IPS-15b (cell line): ENCODE data around the gene TMEM42.
"Not testable (repeated sequence)": the region's sequence is repeated elsewhere in the genome, so short reads cannot be mapped to it uniquely, and the experiment has no call there.

Experiments used
- H3K27me3 ChIP-seq: one replicate; pipeline ENCODE4 v1.6.1; 2013; ENCODE audit warnings: low read length; ENCODE audit not compliant: control insufficient read depth, insufficient read depth
- H3K36me3 ChIP-seq: one replicate; pipeline ENCODE4 v1.6.1; 2013; ENCODE audit warnings: low read length; ENCODE audit not compliant: control insufficient read depth, insufficient read depth
- H3K4me1 ChIP-seq: one replicate; pipeline ENCODE4 v1.6.1; 2013; ENCODE audit warnings: mild to moderate bottlenecking, low read length; ENCODE audit not compliant: control insufficient read depth, insufficient read depth
- H3K4me3 ChIP-seq: one replicate; pipeline ENCODE4 v1.5.1; 2013; ENCODE audit warnings: low read depth, low read length
- H3K9ac ChIP-seq: one replicate; pipeline ENCODE4 v1.6.1; 2013; ENCODE audit warnings: low read depth, mild to moderate bottlenecking, low read length
- H3K9me3 ChIP-seq: one replicate; pipeline ENCODE4 v1.6.1; 2013; ENCODE audit warnings: mild to moderate bottlenecking, low read length; ENCODE audit not compliant: control insufficient read depth, insufficient read depth

The TMEM42 gene

GRCh38 chr3:44861412-44862225, at the start of gene TMEM42:
Gene TMEM42 (plus strand): TSS chr3:44861912. CDS start chr3:44861925, 13 bp downstream.
- peaks cover 3% of the 10 kb centered on the region for H3K36me3 ChIP-seq
- H3K9ac ChIP-seq: peak within 1 kb of the TSS; percentile 88
- no peaks in the 10 kb centered on the region for H3K9me3 ChIP-seq
- H3K4me3 ChIP-seq: peak within 1 kb of the TSS; percentile 67
- H3K27me3 ChIP-seq: no peaks in the 10 kb centered on the region
- H3K4me1 ChIP-seq: peaks cover 5% of the 10 kb centered on the region

GRCh38 chr3:44814751-44815150, 47.0 kb upstream of the TMEM42 start:
- H3K9ac ChIP-seq: no peak overlapping the region
- H3K36me3 ChIP-seq: peaks cover 8% of the 10 kb centered on the region
- no peak overlapping the region for H3K4me3 ChIP-seq
- H3K4me1 ChIP-seq: no peaks in the 10 kb centered on the region
- H3K9me3 ChIP-seq: no peaks in the 10 kb centered on the region
- no peaks in the 10 kb centered on the region for H3K27me3 ChIP-seq

GRCh38 chr3:44816334-44816733, 45.4 kb upstream of the TMEM42 start:
- not testable (repeated sequence) for H3K4me1 ChIP-seq, H3K9ac ChIP-seq, H3K4me3 ChIP-seq, H3K9me3 ChIP-seq, H3K36me3 ChIP-seq, H3K27me3 ChIP-seq

GRCh38 chr3:44821206-44821605, 40.5 kb upstream of the TMEM42 start:
- not testable (repeated sequence) for H3K4me3 ChIP-seq, H3K9me3 ChIP-seq, H3K36me3 ChIP-seq, H3K27me3 ChIP-seq, H3K4me1 ChIP-seq, H3K9ac ChIP-seq

GRCh38 chr3:44825264-44825925, 36.3 kb upstream of the TMEM42 start:
- Histone ChIP-seq H3K27me3 (no peaks in the 10 kb centered on the region), H3K36me3 (peaks cover 9% of the 10 kb centered on the region), H3K4me1 (no peaks in the 10 kb centered on the region), H3K9me3 (no peaks in the 10 kb centered on the region), H3K4me3 (no peak overlapping the region), H3K9ac (no peak overlapping the region)

- Histone ChIP-seq H3K9me3 (no peaks in the 10 kb centered on the region), H3K9ac (no peak overlapping the region), H3K4me3 (no peak overlapping the region), H3K36me3 (peaks cover 14% of the 10 kb centered on the region), H3K27me3 (no peaks in the 10 kb centered on the region), H3K4me1 (no peaks in the 10 kb centered on the region)
These were observed 34.5 kb upstream of the TMEM42 start for GRCh38 chr3:44827196-44827595.

GRCh38 chr3:44831232-44831631, 30.5 kb upstream of the TMEM42 start:
- Histone ChIP-seq H3K27me3 (no peaks in the 10 kb centered on the region), H3K9me3 (no peaks in the 10 kb centered on the region), H3K36me3 (peaks cover 14% of the 10 kb centered on the region), H3K4me3 (no peak overlapping the region), H3K4me1 (no peaks in the 10 kb centered on the region), H3K9ac (no peak overlapping the region)

GRCh38 chr3:44832032-44832431, 29.7 kb upstream of the TMEM42 start:
- no peak overlapping the region for H3K9ac ChIP-seq
- no peak overlapping the region for H3K4me3 ChIP-seq
- H3K4me1 ChIP-seq: no peaks in the 10 kb centered on the region
- H3K36me3 ChIP-seq: peaks cover 14% of the 10 kb centered on the region
- H3K27me3 ChIP-seq: no peaks in the 10 kb centered on the region
- peaks cover 5% of the 10 kb centered on the region for H3K9me3 ChIP-seq

- Histone ChIP-seq H3K4me3 (no peak overlapping the region), H3K9ac (no peak overlapping the region), H3K27me3 (no peaks in the 10 kb centered on the region), H3K9me3 (peaks cover 5% of the 10 kb centered on the region), H3K4me1 (no peaks in the 10 kb centered on the region), H3K36me3 (peaks cover 14% of the 10 kb centered on the region)
These were observed 28.7 kb upstream of the TMEM42 start for GRCh38 chr3:44832965-44833364.

GRCh38 chr3:44833394-44833793, 28.3 kb upstream of the TMEM42 start:
- Histone ChIP-seq H3K27me3 (no peaks in the 10 kb centered on the region), H3K36me3 (peaks cover 11% of the 10 kb centered on the region), H3K9ac (no peak overlapping the region), H3K4me1 (no peaks in the 10 kb centered on the region), H3K9me3 (peaks cover 5% of the 10 kb centered on the region), H3K4me3 (no peak overlapping the region)

- Histone ChIP-seq H3K9me3 (peaks cover 5% of the 10 kb centered on the region), H3K4me1 (no peaks in the 10 kb centered on the region), H3K9ac (no peak overlapping the region), H3K27me3 (no peaks in the 10 kb centered on the region), H3K36me3 (peaks cover 16% of the 10 kb centered on the region), H3K4me3 (no peak overlapping the region)
These were observed 26.0 kb upstream of the TMEM42 start for GRCh38 chr3:44835684-44836083.

GRCh38 chr3:44842376-44842775, 19.3 kb upstream of the TMEM42 start:
- no peak overlapping the region for H3K4me3 ChIP-seq
- no peak overlapping the region for H3K9ac ChIP-seq
- peaks cover 13% of the 10 kb centered on the region for H3K36me3 ChIP-seq
- H3K27me3 ChIP-seq: no peaks in the 10 kb centered on the region
- no peaks in the 10 kb centered on the region for H3K4me1 ChIP-seq
- no peaks in the 10 kb centered on the region for H3K9me3 ChIP-seq
